Renal cortical epithelial cell (primary cell): ENCODE data around the gene PAK5. TPM values are rescaled to one million over a fixed set of nuclear protein-coding genes. Genes with fewer than 3 reads are reported as not detected.

Source experiments
- DNase-seq: peaks from one replicate; pipeline ENCODE4 v3.0.0-alpha.2; 2011; ENCODE audit warnings: low read depth
- total RNA-seq: library from RNA; depleted of rRNA; stranded (reverse); fragments of >200 nt; gene quantifications from 2 replicates; pipeline ENCODE4 v1.2.3, GENCODE V29; 2014

PAK5 gene
- total RNA-seq, 1 donor from 2014 or later: not detected

GRCh38 chr20:9789131-9789530, 49.7 kb downstream of the PAK5 start:
- no peak for DNase-seq

GRCh38 chr20:9775176-9775575, 63.7 kb downstream of the PAK5 start:
- no peak for DNase-seq

GRCh38 chr20:9769954-9770353, 68.9 kb downstream of the PAK5 start:
- no peak for DNase-seq

- no peak for DNase-seq
These were observed 77.4 kb downstream of the PAK5 start for GRCh38 chr20:9761476-9761875.

GRCh38 chr20:9759392-9759791, 79.5 kb downstream of the PAK5 start:
- no peak for DNase-seq

- DNase-seq: no peak
These were observed 80.1 kb downstream of the PAK5 start for GRCh38 chr20:9758752-9759151.

- DNase-seq: no peak
These were observed 82.2 kb downstream of the PAK5 start for GRCh38 chr20:9756660-9757059.

GRCh38 chr20:9755301-9755700, 83.6 kb downstream of the PAK5 start:
- DNase-seq: no peak

GRCh38 chr20:9744551-9744950, 94.3 kb downstream of the PAK5 start:
- no peak for DNase-seq

GRCh38 chr20:9743871-9744270, 95.0 kb downstream of the PAK5 start:
- DNase-seq: no peak

GRCh38 chr20:9742821-9743220, 96.1 kb downstream of the PAK5 start:
- DNase-seq: no peak

GRCh38 chr20:9741996-9742395, 96.9 kb downstream of the PAK5 start:
- DNase-seq: no peak

GRCh38 chr20:9740486-9740885, 98.4 kb downstream of the PAK5 start:
- no peak for DNase-seq

GRCh38 chr20:9739991-9740390, 98.9 kb downstream of the PAK5 start:
- no peak for DNase-seq

GRCh38 chr20:9736373-9736772, 102.5 kb downstream of the PAK5 start:
- DNase-seq: no peak

- DNase-seq: no peak
These were observed 115.2 kb downstream of the PAK5 start for GRCh38 chr20:9723501-9724202.

- no peak for DNase-seq
These were observed 127.0 kb downstream of the PAK5 start for GRCh38 chr20:9711872-9712271.

GRCh38 chr20:9710685-9711084, 128.2 kb downstream of the PAK5 start:
- no peak for DNase-seq

- no peak for DNase-seq
These were observed 133.0 kb downstream of the PAK5 start for GRCh38 chr20:9705722-9706476.

GRCh38 chr20:9699181-9699580, 139.7 kb downstream of the PAK5 start:
- DNase-seq: peak; percentile 16

GRCh38 chr20:9689041-9689440, 149.8 kb downstream of the PAK5 start:
- no peak for DNase-seq

- no peak for DNase-seq
These were observed 152.0 kb downstream of the PAK5 start for GRCh38 chr20:9686866-9687265.

- no peak for DNase-seq
These were observed 152.4 kb downstream of the PAK5 start for GRCh38 chr20:9686455-9686854.

GRCh38 chr20:9686001-9686400, 152.9 kb downstream of the PAK5 start:
- no peak for DNase-seq
